Karpas-422 (cell line): ENCODE measurements around the gene CD38. TPM values are rescaled to one million over a fixed set of nuclear protein-coding genes. Genes with fewer than 3 reads are reported as not detected.

Experiments used
- DNase-seq: peaks from one replicate; pipeline ENCODE4 v3.0.0-alpha.2; 2015
- H2AFZ ChIP-seq: fragments of 200-600 bp; sonication (generic); 2 replicates; pipeline ENCODE4 v1.6.1; 2014; ENCODE audit warnings: antibody characterized with exemption, low read length, mixed read lengths
- H3K27ac ChIP-seq: fragments of 200-600 bp; sonication (generic); 2 replicates; pipeline ENCODE4 v1.5.1; 2014; ENCODE audit warnings: mild to moderate bottlenecking, low read length, moderate library complexity
- H3K27me3 ChIP-seq: fragments of 200-600 bp; sonication (generic); 2 replicates; pipeline ENCODE4 v1.6.1; 2014; ENCODE audit warnings: low read length, mixed read lengths
- H3K36me3 ChIP-seq: fragments of 200-600 bp; sonication (generic); 2 replicates; pipeline ENCODE4 v1.6.1; 2014; ENCODE audit warnings: low read length, mixed read lengths; ENCODE audit not compliant: insufficient read depth
- H3K4me1 ChIP-seq: fragments of 200-600 bp; sonication (generic); 2 replicates; pipeline ENCODE4 v1.6.1; 2014; ENCODE audit warnings: mild to moderate bottlenecking, low read length, mixed read lengths
- H3K4me2 ChIP-seq: fragments of 200-600 bp; sonication (generic); 2 replicates; pipeline ENCODE4 v1.6.1; 2014; ENCODE audit warnings: low read length, low read depth, mild to moderate bottlenecking; ENCODE audit not compliant: poor library complexity, severe bottlenecking
- H3K4me3 ChIP-seq: fragments of 200-600 bp; sonication (generic); 2 replicates; pipeline ENCODE4 v1.5.1; 2014; ENCODE audit warnings: mild to moderate bottlenecking, antibody characterized with exemption, low read length, mixed read lengths
- H3K79me2 ChIP-seq: fragments of 200-600 bp; sonication (generic); 2 replicates; pipeline ENCODE4 v1.6.1; 2014; ENCODE audit warnings: mild to moderate bottlenecking, low read length, mixed read lengths
- H3K9ac ChIP-seq: fragments of 200-600 bp; sonication (generic); 2 replicates; pipeline ENCODE4 v1.6.0; 2014; ENCODE audit warnings: low read length
- H3K9me2 ChIP-seq: fragments of 200-600 bp; sonication (generic), shearing (Covaris generic); replicated peaks from 2 replicates; pipeline ENCODE4 v1.6.0; 2014; ENCODE audit warnings: mild to moderate bottlenecking, low read length, moderate library complexity; ENCODE audit not compliant: insufficient read depth
- H3K9me3 ChIP-seq: fragments of 300-700, 200-600 bp; sonication (generic); 2 replicates; pipeline ENCODE4 v1.6.1; 2014; ENCODE audit warnings: low read length, mixed read lengths
- H4K20me1 ChIP-seq: fragments of 200-600 bp; sonication (generic); 2 replicates; pipeline ENCODE4 v1.6.1; 2014; ENCODE audit warnings: mild to moderate bottlenecking, antibody characterized with exemption, low read length, low read depth; ENCODE audit not compliant: insufficient read depth
- total RNA-seq: library from RNA; depleted of rRNA; stranded (reverse); fragments of >200 nt; shearing (Covaris generic); gene quantifications from 2 replicates; pipeline ENCODE4 v1.2.3, GENCODE V29; 2014; ENCODE audit warnings: low replicate concordance

CD38 gene
- total RNA-seq, 1 experiment from 2014 or later, result 3.6 TPM

GRCh38 chr4:15781427-15782095 is 3.4 kb downstream of the CD38 start:
- Histone ChIP-seq H2AFZ (no peak overlapping the region), H3K36me3 (no peaks in the 10 kb centered on the region), H3K27me3 (no peaks in the 10 kb centered on the region), H3K9me2 (no peaks in the 10 kb centered on the region), H3K4me1 (peaks cover 73% of the 10 kb centered on the region), H3K9ac (no peak overlapping the region), H3K4me2 (no peak overlapping the region), H3K79me2 (no peaks in the 10 kb centered on the region), H3K27ac (no peak overlapping the region), H3K4me3 (no peak overlapping the region), H4K20me1 (no peaks in the 10 kb centered on the region), H3K9me3 (no peaks in the 10 kb centered on the region)
- no peak for DNase-seq

- Histone ChIP-seq H3K4me2 (peak overlapping the region; percentile 16), H3K4me3 (no peak overlapping the region; the same call in 1 of the 2 replicates), H3K79me2 (no peaks in the 10 kb centered on the region), H4K20me1 (no peaks in the 10 kb centered on the region), H3K36me3 (no peaks in the 10 kb centered on the region), H3K9me3 (no peaks in the 10 kb centered on the region), H3K4me1 (peaks cover 56% of the 10 kb centered on the region), H3K9ac (no peak overlapping the region), H3K9me2 (no peaks in the 10 kb centered on the region), H3K27me3 (no peaks in the 10 kb centered on the region), H2AFZ (no peak overlapping the region), H3K27ac (no peak overlapping the region)
- DNase-seq, result no peak
Measured at GRCh38 chr4:15783676-15784075, 5.5 kb downstream of the CD38 start.

GRCh38 chr4:15784959-15785634 is 7.0 kb downstream of the CD38 start:
- Histone ChIP-seq H3K9ac (no peak overlapping the region), H3K36me3 (no peaks in the 10 kb centered on the region), H3K4me2 (peak overlapping the region; percentile 16)

GRCh38 chr4:15786743-15787142 is 8.6 kb downstream of the CD38 start:
- H3K9ac ChIP-seq, result no peak overlapping the region
- H3K27ac ChIP-seq, result no peak overlapping the region
- H3K4me3 ChIP-seq, result no peak overlapping the region
- no peak overlapping the region for H2AFZ ChIP-seq
- DNase-seq, result no peak
- H3K9me2 ChIP-seq, result no peaks in the 10 kb centered on the region
- H3K4me1 ChIP-seq, result peaks cover 40% of the 10 kb centered on the region
- H4K20me1 ChIP-seq, result no peaks in the 10 kb centered on the region
- no peaks in the 10 kb centered on the region for H3K36me3 ChIP-seq
- H3K9me3 ChIP-seq, result no peaks in the 10 kb centered on the region
- no peaks in the 10 kb centered on the region for H3K27me3 ChIP-seq
- H3K79me2 ChIP-seq, result no peaks in the 10 kb centered on the region
- no peak overlapping the region for H3K4me2 ChIP-seq

More at GRCh38 chr4:15784959-15785634, 7.0 kb downstream of the CD38 start:
- Histone ChIP-seq H3K9me3 (no peaks in the 10 kb centered on the region), H3K27ac (peak overlapping the region; percentile 81), H3K27me3 (no peaks in the 10 kb centered on the region), H3K4me1 (peaks cover 43% of the 10 kb centered on the region), H3K4me3 (no peak overlapping the region), H4K20me1 (no peaks in the 10 kb centered on the region), H2AFZ (no peak overlapping the region), H3K9me2 (no peaks in the 10 kb centered on the region), H3K79me2 (no peaks in the 10 kb centered on the region)
- DNase-seq, result peak; percentile 86

GRCh38 chr4:15792974-15793373 is 14.8 kb downstream of the CD38 start:
- Histone ChIP-seq H3K4me1 (peaks cover 2% of the 10 kb centered on the region; the same call in 1 of the 2 replicates), H3K9ac (no peak overlapping the region), H3K36me3 (no peaks in the 10 kb centered on the region), H3K9me2 (no peaks in the 10 kb centered on the region), H3K4me2 (no peak overlapping the region), H3K9me3 (no peaks in the 10 kb centered on the region), H3K4me3 (no peak overlapping the region), H4K20me1 (no peaks in the 10 kb centered on the region), H3K27me3 (no peaks in the 10 kb centered on the region), H3K27ac (no peak overlapping the region), H3K79me2 (no peaks in the 10 kb centered on the region), H2AFZ (no peak overlapping the region)
- DNase-seq, result no peak

- Histone ChIP-seq H3K9me2 (no peaks in the 10 kb centered on the region), H3K27ac (no peak overlapping the region), H3K9me3 (no peaks in the 10 kb centered on the region), H4K20me1 (no peaks in the 10 kb centered on the region), H3K27me3 (no peaks in the 10 kb centered on the region), H2AFZ (no peak overlapping the region), H3K4me1 (0 out of 2 replicates have a peak, but pooled peaks cover under 1% of the 10 kb centered on the region), H3K4me3 (no peak overlapping the region), H3K9ac (no peak overlapping the region), H3K36me3 (no peaks in the 10 kb centered on the region), H3K79me2 (no peaks in the 10 kb centered on the region), H3K4me2 (no peak overlapping the region)
- no peak for DNase-seq
Measured at GRCh38 chr4:15793506-15794363, 15.6 kb downstream of the CD38 start.

GRCh38 chr4:15794426-15794825 is 16.3 kb downstream of the CD38 start:
- Histone ChIP-seq H3K4me1 (peaks cover 4% of the 10 kb centered on the region), H3K9me2 (no peaks in the 10 kb centered on the region), H3K4me3 (no peak overlapping the region), H4K20me1 (no peaks in the 10 kb centered on the region), H3K79me2 (no peaks in the 10 kb centered on the region), H3K9ac (no peak overlapping the region), H3K4me2 (no peak overlapping the region), H3K36me3 (no peaks in the 10 kb centered on the region), H3K27ac (no peak overlapping the region), H3K27me3 (no peaks in the 10 kb centered on the region), H2AFZ (no peak overlapping the region), H3K9me3 (no peaks in the 10 kb centered on the region)
- no peak for DNase-seq

- no peaks in the 10 kb centered on the region for H3K9me3 ChIP-seq
- H3K4me2 ChIP-seq, result no peak overlapping the region
- no peaks in the 10 kb centered on the region for H4K20me1 ChIP-seq
- H3K27ac ChIP-seq, result no peak overlapping the region
- no peaks in the 10 kb centered on the region for H3K9me2 ChIP-seq
- no peak overlapping the region for H3K9ac ChIP-seq
- H3K4me3 ChIP-seq, result no peak overlapping the region
- H3K4me1 ChIP-seq, result peaks cover 9% of the 10 kb centered on the region
- no peak overlapping the region for H2AFZ ChIP-seq
- no peaks in the 10 kb centered on the region for H3K79me2 ChIP-seq
- no peaks in the 10 kb centered on the region for H3K27me3 ChIP-seq
- no peaks in the 10 kb centered on the region for H3K36me3 ChIP-seq
- DNase-seq, result no peak
Measured at GRCh38 chr4:15794905-15795304, 16.8 kb downstream of the CD38 start.
